GM18907 (cell line): Measurements from ENCODE around the gene DOCK9.
A peak's percentile ranks its signal among the peaks of the same experiment; 100 is the strongest.
"Not testable (repeated sequence)": the region's sequence is repeated elsewhere in the genome, so short reads cannot be mapped to it uniquely, and the experiment has no call there.

Source experiments
- ATAC-seq: cut with Tn5 transposase; IDR thresholded peaks from one replicate; pipeline ENCODE4 v1.9.1; 2021; ENCODE audit warnings: mild to moderate bottlenecking, moderate library complexity; ENCODE audit not compliant: unreplicated experiment

The DOCK9 gene

DNA sequence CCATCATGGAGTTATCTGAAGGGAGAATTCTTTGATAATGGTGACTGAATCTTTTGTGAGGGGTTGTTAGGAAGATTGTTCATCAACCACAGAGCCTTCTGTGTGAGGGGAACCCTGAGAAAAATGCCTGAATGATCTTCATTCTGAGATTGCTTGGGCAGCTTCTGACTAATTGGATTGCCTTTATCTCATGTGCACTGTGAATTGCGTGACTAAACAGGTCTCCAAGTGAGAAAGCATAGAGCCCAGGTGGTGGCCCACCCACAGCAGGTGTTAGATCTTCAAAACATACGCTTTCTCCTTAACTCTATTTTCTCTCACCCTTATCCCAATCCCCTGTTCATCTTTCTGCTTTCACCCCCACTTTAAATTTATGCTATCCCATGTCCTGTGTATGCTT, 58.3 kb downstream of the DOCK9 start:
- ATAC-seq: no peak

GRCh38 chr13:98918771-98919170, 59.1 kb downstream of the DOCK9 start:
- no peak for ATAC-seq

GRCh38 chr13:98917116-98917515, 60.7 kb downstream of the DOCK9 start:
- no peak for ATAC-seq

GRCh38 chr13:98916403-98916802, 61.5 kb downstream of the DOCK9 start:
- no peak for ATAC-seq

- no peak for ATAC-seq
Measured at GRCh38 chr13:98915981-98916380, 61.9 kb downstream of the DOCK9 start.

DNA sequence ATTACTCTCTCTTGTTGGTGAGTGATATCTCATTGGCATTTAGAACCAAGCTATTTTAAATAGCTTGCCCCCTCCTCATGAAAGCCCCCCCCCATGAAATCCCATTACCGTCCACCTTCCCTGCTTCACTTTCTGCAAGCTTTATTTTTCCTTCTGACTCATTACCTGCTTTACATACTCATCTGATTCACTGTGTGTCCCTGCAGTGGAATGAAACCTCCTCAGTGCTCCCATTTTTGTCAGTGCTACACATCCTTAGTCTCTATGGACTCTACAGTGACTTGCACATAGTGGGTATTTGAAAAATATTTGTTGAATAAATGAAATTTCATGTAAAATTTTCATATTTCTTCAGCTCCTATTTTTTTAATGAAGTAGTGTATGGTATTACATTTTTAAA, 62.3 kb downstream of the DOCK9 start:
- ATAC-seq: no peak

- ATAC-seq: no peak
Measured at GRCh38 chr13:98913741-98914140, 64.1 kb downstream of the DOCK9 start.

- no peak for ATAC-seq
Measured at GRCh38 chr13:98912846-98913245, 65.0 kb downstream of the DOCK9 start.

DNA sequence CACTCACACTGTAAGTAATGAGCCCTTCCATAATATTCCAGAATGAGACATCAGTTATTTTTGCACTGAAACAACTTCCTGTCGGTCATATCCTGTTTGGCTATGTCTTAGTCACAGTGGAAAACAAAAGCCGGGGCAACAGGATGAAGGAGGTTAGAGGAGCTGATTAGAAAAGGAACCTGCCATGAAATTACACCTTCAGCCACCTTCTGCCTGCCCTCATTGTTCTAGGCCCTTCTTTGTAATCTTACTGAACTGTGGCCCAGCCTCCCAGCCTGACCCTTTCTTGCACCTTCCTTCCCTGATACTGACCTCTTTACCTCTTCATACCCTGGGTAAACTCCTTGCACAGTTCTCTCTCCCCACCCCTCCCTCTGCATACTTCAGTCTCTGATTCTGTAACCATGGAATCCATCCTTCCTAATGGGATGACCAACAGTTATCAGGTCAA, 67.3 kb downstream of the DOCK9 start:
- ATAC-seq: peak; percentile 49

DNA sequence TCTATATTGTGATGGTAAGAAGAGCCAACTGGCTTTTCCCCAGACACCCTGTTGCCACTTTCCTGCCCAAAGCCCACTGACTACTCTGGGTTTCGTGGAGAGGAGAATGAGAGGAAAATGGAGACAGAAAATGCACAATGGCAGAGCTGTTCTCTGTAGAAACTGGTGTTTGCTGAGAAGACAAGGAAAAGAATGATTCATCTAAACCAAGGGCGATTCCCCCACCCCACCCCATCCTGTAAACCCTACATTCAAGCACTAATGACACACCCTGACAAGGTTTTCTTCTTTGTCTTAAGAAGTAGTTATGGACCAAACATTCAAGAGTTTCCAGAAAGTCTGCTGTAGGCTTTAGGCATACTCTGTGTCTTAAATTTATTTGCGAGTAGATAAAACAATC, 68.8 kb downstream of the DOCK9 start:
- no peak for ATAC-seq

DNA sequence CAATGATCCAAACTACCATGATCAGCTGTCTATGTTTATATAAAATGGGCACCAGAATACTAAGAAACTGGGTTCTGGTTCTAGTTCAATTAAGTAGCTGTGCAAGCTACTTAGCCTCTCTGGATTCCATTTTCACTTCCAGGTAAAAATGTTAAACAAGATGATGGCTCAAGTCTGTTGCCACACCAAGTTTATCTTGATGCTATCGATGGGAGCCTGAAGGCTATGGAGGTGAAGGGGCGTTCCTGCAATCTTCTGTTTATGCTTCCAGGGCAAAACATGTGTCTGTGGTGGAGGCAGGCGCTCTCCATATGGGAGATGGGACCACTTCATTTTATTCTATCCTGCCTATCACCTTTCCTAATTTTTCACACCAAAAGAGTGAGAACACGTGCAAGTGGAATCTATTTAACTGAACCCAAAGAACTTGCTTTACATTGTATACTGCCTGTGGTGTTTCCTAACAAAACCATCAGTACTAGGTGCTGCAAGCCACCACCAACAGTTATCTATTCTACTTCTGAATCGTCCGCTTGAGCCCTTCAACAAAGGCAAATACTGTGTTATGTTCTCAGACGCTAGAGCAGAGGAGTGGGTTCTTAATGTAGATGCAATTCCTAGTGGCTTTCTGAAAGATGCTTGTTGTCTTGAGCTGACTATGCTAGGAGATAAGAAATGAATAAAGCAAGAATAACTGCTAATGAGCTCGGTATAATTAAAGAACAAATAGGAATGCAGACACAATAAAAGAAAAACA, 70.9 kb downstream of the DOCK9 start:
- ATAC-seq: no peak

- ATAC-seq: no peak
Measured at GRCh38 chr13:98905199-98905598, 72.7 kb downstream of the DOCK9 start.

- ATAC-seq: no peak
Measured at GRCh38 chr13:98900442-98900841, 77.4 kb downstream of the DOCK9 start.

DNA sequence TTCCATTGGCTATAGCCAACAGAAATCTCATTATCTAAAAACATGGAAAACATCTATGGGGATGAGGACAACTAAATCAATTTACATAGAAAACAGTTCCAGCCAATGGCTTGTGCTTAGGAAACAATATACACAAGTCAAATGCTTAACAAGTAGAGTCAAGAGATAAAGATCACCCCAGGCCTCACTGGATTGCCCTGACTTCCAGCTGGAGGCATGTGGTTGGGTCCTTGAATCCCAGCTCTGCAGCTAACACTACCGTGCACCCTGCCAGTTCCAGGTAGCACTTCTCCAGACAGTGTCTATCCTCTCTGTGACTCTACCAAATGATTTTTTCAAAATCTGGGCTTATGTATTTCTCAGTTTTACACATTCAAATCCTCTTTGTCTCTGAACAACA, 80.2 kb downstream of the DOCK9 start:
- ATAC-seq: no peak

DNA sequence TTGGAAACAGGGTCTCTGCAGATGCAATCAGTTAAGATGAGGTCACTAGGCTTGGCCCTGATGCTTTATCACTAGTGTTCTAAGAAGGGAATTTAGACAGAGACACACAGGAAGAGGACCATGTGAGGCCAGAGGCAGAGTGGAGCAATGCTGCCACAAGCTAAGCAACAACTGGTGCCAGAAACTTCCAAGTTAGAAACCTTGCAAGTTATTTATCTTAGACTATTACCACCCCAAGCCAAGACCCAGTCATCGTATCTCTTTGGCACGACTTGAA, 81.1 kb downstream of the DOCK9 start:
- no peak for ATAC-seq

- ATAC-seq: no peak
Measured at GRCh38 chr13:98896083-98896867, 81.6 kb downstream of the DOCK9 start.

DNA sequence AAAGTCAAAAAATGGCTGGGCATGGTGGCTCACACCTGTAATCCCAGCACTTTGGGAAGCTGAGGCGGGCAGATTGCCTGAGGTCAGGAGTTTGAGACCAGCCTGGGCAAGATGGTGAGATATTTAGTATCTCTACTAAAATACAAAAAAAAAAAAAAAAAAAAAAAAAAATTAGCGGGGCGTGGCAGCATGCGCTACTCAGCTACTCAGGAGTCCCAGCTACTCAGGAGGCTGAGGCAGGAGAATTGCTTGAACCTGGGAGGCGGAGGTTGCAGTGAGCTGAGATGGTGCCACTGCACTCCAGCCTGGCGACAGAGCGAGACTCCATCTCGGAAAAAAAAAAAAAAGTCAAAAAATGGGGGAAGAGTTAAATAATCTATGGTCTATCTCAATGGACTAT, 83.0 kb downstream of the DOCK9 start:
- ATAC-seq: not testable (repeated sequence)

DNA sequence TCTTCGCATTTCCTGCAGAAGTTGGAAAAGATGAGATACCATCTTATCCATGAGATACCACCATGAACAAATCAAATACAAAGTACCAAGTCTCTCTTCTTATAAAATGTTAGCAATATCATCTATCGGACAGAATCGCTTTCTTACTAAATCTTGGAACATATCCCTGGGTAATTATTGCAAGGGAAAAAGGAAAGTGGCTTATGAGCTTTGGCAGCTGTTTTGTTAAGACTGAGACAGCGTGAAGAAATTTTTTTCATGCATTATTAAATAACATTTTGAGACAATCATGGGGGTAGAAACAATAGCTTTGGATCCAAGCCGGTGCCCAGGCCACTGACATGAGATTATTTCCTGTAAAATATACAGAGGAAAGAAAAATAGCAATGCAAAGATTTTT, 84.5 kb downstream of the DOCK9 start:
- ATAC-seq: no peak

DNA sequence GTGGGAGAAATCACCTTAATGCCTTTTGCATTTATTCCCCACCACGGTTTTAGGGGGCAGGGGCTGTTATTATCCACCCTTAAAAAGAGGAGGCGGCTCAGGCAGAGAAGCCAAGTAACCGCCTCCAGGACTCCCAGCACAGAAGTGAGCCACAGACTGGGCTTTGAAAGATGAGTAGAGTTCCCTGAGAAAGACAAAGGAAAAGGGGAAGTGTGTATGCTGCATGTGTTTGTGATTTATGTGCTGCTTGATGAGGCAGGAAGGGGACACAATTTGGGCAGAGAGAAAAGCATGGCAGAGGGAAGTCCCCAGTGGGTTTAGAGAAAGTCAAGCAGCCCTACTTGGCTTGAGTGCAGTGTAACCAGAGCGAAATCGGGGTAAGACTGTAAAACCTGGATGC, 85.0 kb downstream of the DOCK9 start:
- no peak for ATAC-seq

DNA sequence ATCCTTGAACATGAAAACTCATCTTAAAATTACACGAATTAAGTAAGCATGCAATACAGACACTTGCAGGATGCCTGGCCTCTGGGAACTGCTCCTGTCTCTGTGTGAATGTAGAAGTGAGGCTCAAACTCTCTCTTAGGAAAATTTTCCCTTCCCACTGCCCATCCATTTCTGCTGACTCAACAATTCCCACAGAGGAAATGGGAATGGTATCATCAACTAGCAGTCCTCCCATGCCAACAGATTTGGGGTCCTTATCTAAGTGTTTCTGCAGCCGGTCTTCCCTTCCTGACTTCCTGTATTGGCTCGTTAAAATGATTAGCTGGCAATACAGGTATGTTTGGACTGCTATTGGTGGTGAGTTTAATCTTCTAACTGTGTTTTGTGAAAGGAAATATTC, 85.8 kb downstream of the DOCK9 start:
- ATAC-seq: no peak

DNA sequence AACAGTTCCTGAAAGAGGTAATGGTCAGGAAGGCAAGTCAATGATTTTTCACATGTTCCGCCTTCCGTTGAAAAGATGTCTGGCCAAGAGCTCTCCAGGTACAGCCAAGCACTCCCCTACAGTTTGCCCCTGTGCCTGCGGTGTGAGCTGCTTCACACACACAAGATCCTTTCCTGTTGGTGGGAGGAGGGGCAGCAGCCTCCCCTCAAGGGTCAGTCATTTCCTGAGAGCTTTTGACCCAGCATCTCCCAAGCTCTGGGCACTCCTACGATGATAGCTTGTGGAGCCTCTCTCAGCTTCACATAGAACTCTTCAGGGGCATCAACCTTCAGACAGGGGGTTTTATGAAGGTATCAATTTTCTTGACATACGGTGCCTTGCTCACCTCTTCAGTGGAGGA, 86.9 kb downstream of the DOCK9 start:
- ATAC-seq: no peak

DNA sequence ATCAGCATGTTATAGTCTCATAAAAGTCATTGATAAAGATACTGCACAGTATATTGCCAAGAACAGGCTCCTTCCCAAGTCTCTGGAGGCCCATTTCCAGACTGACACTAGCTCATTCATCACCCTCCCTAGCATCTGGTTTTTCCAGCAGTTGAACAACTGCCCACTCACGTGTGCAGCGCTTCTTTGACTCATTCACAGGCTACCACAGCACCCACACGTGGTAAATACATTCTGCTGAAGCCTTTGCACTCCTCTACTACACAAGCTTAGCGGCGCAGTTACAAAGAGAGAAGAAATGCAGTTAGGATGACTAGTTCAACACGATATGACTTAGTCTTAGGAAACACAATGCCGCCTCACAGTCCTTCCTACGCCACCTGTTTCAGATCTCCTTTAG, 87.7 kb downstream of the DOCK9 start:
- ATAC-seq: no peak
